Gastroesophageal sphincter (tissue), 4 donors: Measurements from ENCODE around the gene MMEL1. TPM values are rescaled to one million over a fixed set of nuclear protein-coding genes. Genes with fewer than 3 reads are reported as not detected.
"Not testable (repeated sequence)": the region's sequence is repeated elsewhere in the genome, so short reads cannot be mapped to it uniquely, and the experiment has no call there.

ENCODE experiments used
- ATAC-seq: fragments of 150-250 bp; one replicate; pipeline ENCODE4 v1.9.1; 2016; ENCODE audit warnings: mild to moderate bottlenecking, moderate library complexity
- H3K27ac ChIP-seq, 4 donors: fragments of 200-600 bp; sonication (generic) in 3 of 4; 1 replicate in 3 of 4; 2 replicates in 1 of 4; pipeline ENCODE4 v1.5.1; 2016 to 2019
- H3K27me3 ChIP-seq: fragments of 200-600 bp; sonication (generic); one replicate; pipeline ENCODE4 v1.5.1; 2019
- H3K36me3 ChIP-seq, 2 donors: fragments of 200-600 bp; sonication (generic); one replicate each; pipeline ENCODE4 v1.5.1; 2019; ENCODE audit warnings: control low read depth in 1 of 2
- H3K4me1 ChIP-seq, 3 donors: fragments of 200-600 bp; sonication (generic); 1 replicate in 2 of 3; 2 replicates in 1 of 3; pipeline ENCODE4 v1.5.1; 2016 to 2019; ENCODE audit warnings: control low read depth in 2 of 3
- H3K4me3 ChIP-seq, 2 donors: fragments of 200-600 bp; sonication (generic); one replicate each; pipeline ENCODE4 v1.5.1; 2019; ENCODE audit warnings: mild to moderate bottlenecking in 1 of 2, moderate library complexity in 1 of 2
- H3K9me3 ChIP-seq, 3 donors: fragments of 200-600 bp; sonication (generic); one replicate each; pipeline ENCODE4 v1.5.1; 2017 to 2019; ENCODE audit warnings: control low read depth in 2 of 3
- CTCF ChIP-seq, 4 experiments: fragments of 200-600 bp in 2 of 4; fragments of 450-650 bp in 2 of 4; sonication (generic) in 1 of 4; IDR thresholded peaks; one replicate each; pipeline ENCODE4 v1.5.1; 2017 to 2019; ENCODE audit warnings: antibody characterized with exemption in 4 of 4, mild to moderate bottlenecking in 2 of 4, moderate library complexity in 2 of 4
- EP300 ChIP-seq: sonication (generic); formaldehyde crosslinking; IDR thresholded peaks from one replicate; pipeline ENCODE4 v1.6.1; 2017; ENCODE audit warnings: antibody characterized with exemption, mild to moderate bottlenecking
- POLR2A ChIP-seq, 2 donors: fragments of 450-650 bp; IDR thresholded peaks; one replicate each; pipeline ENCODE4 v1.6.1; 2017; ENCODE audit warnings: antibody characterized with exemption in 2 of 2, mild to moderate bottlenecking in 2 of 2, moderate library complexity in 1 of 2
- POLR2AphosphoS5 ChIP-seq: sonication (generic); formaldehyde crosslinking; IDR thresholded peaks from one replicate; pipeline ENCODE4 v1.6.1; 2017; ENCODE audit warnings: antibody characterized with exemption
- WGBS, 2 donors: methylation state at CpG; one replicate each; pipeline ENCODE4 v1.1.5; 2018; ENCODE audit warnings: low coverage in 1 of 2; 5-methylcytosine and 5-hydroxymethylcytosine counted together
- total RNA-seq, 4 donors: library from RNA; depleted of rRNA; stranded (reverse); fragments of >200 nt; gene quantifications; one replicate each; pipeline ENCODE4 v1.1.0, GENCODE V29; 2016

The MMEL1 gene
- total RNA-seq, 4 donors from 2014 or later, result 1.4 to 3.9 (median 2.1) TPM; not detected in 1

GRCh38 chr1:2652152-2652925 lies 19.5 kb upstream of the MMEL1 start:
- 38 to 39% methylated on average over 12 to 14 of the region's 16 CpGs for WGBS, 2 donors
- H3K4me3 ChIP-seq, H3K36me3 ChIP-seq, ATAC-seq, H3K27ac ChIP-seq, H3K4me1 ChIP-seq: not testable (repeated sequence)
- Histone ChIP-seq H3K9me3 (peaks cover 0 to 21% (median 0%) of the 10 kb centered on the region in 3 donors), H3K27me3 (peaks cover 59% of the 10 kb centered on the region)

DNA sequence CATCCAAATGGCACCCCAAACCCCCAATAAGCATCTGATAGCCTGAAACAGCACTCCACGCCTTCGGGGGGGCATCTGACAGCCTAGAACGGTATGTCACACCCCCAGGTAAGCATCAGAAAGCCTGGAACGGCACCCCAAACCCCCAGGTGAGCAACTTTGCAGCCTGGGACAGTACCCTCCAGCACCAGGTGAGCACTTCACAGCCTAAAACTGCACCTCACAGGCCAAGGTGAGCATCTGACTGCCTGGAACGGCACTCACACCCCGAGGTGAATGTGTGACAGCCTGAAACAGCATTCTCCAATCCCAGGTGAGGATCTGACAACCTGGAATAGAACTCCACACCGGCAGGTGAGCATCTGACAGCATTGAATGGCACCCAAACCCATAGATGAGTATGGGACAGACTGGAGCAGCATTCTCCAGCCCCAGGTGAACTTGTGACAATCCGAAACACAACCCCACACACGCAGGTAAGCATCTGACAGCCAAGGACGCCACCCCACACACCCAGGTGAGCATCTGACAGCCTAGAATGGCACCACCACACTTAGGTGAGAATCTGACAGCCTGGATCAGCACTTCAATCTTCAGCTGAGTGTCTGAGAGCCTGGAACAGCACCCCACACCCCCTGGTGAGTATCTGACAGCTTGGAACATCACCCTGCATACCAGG lies 18.3 kb upstream of the MMEL1 start:
- ATAC-seq, result no peak

GRCh38 chr1:2646837-2647236 lies 14.0 kb upstream of the MMEL1 start:
- no peak for ATAC-seq
- H3K4me1 ChIP-seq, result peaks cover 0 to 17% (median 11%) of the 10 kb centered on the region in 3 donors
- peaks cover 20% of the 10 kb centered on the region for H3K27me3 ChIP-seq
- WGBS, 2 donors, result 67 to 76% methylated on average over 3 to 5 of the region's 5 CpGs
- peaks cover 0 to 38% (median 1%) of the 10 kb centered on the region in 3 donors for H3K9me3 ChIP-seq
- H3K27ac ChIP-seq, result no peak overlapping the region
- H3K36me3 ChIP-seq, result no peaks in the 10 kb centered on the region
- H3K4me3 ChIP-seq, result no peak overlapping the region
- TF ChIP-seq CTCF (IDR thresholded peaks at IDR 0.05), result no peak
- no peak for TF ChIP-seq EP300
- TF ChIP-seq POLR2A (IDR thresholded peaks at IDR 0.05), result no peak
- TF ChIP-seq POLR2AphosphoS5, result no peak

More for the DNA sequence above, 18.3 kb upstream of the MMEL1 start:
- Histone ChIP-seq H3K4me1 (no peaks in the 10 kb centered on the region), H3K36me3 (no peaks in the 10 kb centered on the region), H3K9me3 (peaks cover 0 to 33% (median 1%) of the 10 kb centered on the region in 3 donors), H3K27me3 (peaks cover 59% of the 10 kb centered on the region), H3K4me3 (no peak overlapping the region), H3K27ac (no peak overlapping the region)
- 72% methylated on average over 3 of the region's 10 CpGs; no CpG with 5 or more reads in 1 of the 2 donors for WGBS, 2 donors
- TF ChIP-seq POLR2AphosphoS5 (no peak), CTCF (IDR thresholded peaks at IDR 0.05) (no peak)

GRCh38 chr1:2645776-2646175 lies 13.0 kb upstream of the MMEL1 start:
- no peak for ATAC-seq
- H3K27me3 ChIP-seq, result peaks cover 9% of the 10 kb centered on the region
- no peak overlapping the region for H3K4me3 ChIP-seq
- H3K9me3 ChIP-seq, result peaks cover 0 to 38% (median 1%) of the 10 kb centered on the region in 3 donors
- H3K27ac ChIP-seq, result no peak overlapping the region
- no peak for TF ChIP-seq POLR2AphosphoS5
- no peak for TF ChIP-seq POLR2A (IDR thresholded peaks at IDR 0.05)
- TF ChIP-seq EP300, result no peak
- no peak for TF ChIP-seq CTCF (IDR thresholded peaks at IDR 0.05)
- WGBS, 2 donors, result 100% methylated on average over 3 of the region's 11 CpGs; no CpG with 5 or more reads in 1 of the 2 donors
- H3K36me3 ChIP-seq, result no peaks in the 10 kb centered on the region
- peaks cover 0 to 25% (median 17%) of the 10 kb centered on the region in 3 donors for H3K4me1 ChIP-seq

- Histone ChIP-seq H3K9me3 (peaks cover 0 to 38% (median 1%) of the 10 kb centered on the region in 3 donors), H3K4me3 (no peak overlapping the region), H3K4me1 (peaks cover 0 to 25% (median 17%) of the 10 kb centered on the region in 3 donors), H3K27ac (no peak overlapping the region), H3K27me3 (peaks cover 3% of the 10 kb centered on the region), H3K36me3 (no peaks in the 10 kb centered on the region)
- TF ChIP-seq POLR2AphosphoS5 (no peak), CTCF (IDR thresholded peaks at IDR 0.05) (no peak), POLR2A (IDR thresholded peaks at IDR 0.05) (no peak), EP300 (no peak)
- ATAC-seq, result no peak
- WGBS, 2 donors, result no CpG with 5 or more reads among the region's 14 CpGs
Measured at GRCh38 chr1:2645143-2645542, 12.3 kb upstream of the MMEL1 start.
